Kidney (tissue), 14 donors: ENCODE measurements around the gene IDUA. TPM values are rescaled to one million over a fixed set of nuclear protein-coding genes. Genes with fewer than 3 reads are reported as not detected.

Experiments
- DNase-seq, 5 donors: peaks; one replicate each; pipeline ENCODE4 v3.0.0-alpha.2; 2013 to 2020
- FAIRE-seq: peaks from 2 replicates; lab custom pipeline; 2012; peaks lifted over from hg19 to GRCh38; lab: Jason Lieb, UNC
- H3K27ac ChIP-seq, 2 donors: one replicate each; pipeline ENCODE4 v1.7.0; 2013; ENCODE audit warnings: low read depth in 2 of 2, low read length in 2 of 2, inconsistent platforms in 1 of 2
- H3K27me3 ChIP-seq: one replicate; pipeline ENCODE4 v1.7.1; 2013; ENCODE audit warnings: low read length, inconsistent platforms; ENCODE audit not compliant: control insufficient read depth, insufficient read depth
- H3K36me3 ChIP-seq, 3 donors: one replicate each; pipeline versions ENCODE4 v1.7.0 to v1.7.1; 2013; ENCODE audit warnings: low read length in 3 of 3, control low read depth in 1 of 3, inconsistent platforms in 1 of 3; ENCODE audit not compliant: insufficient read depth in 3 of 3, control insufficient read depth in 2 of 3
- H3K4me1 ChIP-seq, 3 donors: one replicate each; pipeline versions ENCODE4 v1.7.0 to v1.7.1; 2013; ENCODE audit warnings: low read length in 3 of 3, inconsistent platforms in 1 of 3, low read depth in 1 of 3; ENCODE audit not compliant: control insufficient read depth in 2 of 3, insufficient read depth in 2 of 3
- H3K4me3 ChIP-seq, 3 donors: one replicate each; pipeline versions ENCODE4 v1.7.0 to v1.8.1; 2013; ENCODE audit warnings: low read length in 3 of 3, control low read depth in 1 of 3, inconsistent platforms in 1 of 3
- H3K9ac ChIP-seq, 3 donors: one replicate each; pipeline versions ENCODE4 v1.7.0 to v1.7.1; 2013; ENCODE audit warnings: low read length in 3 of 3, control low read depth in 1 of 3, inconsistent platforms in 1 of 3
- H3K9me3 ChIP-seq, 3 donors: one replicate each; pipeline versions ENCODE4 v1.7.0 to v1.7.1; 2013; ENCODE audit warnings: low read length in 3 of 3, control low read depth in 1 of 3, inconsistent platforms in 1 of 3; ENCODE audit not compliant: control insufficient read depth in 2 of 3, insufficient read depth in 1 of 3
- CTCF ChIP-seq: IDR thresholded peaks from 3 replicates; pipeline ENCODE4 v1.5.1; 2012; ENCODE audit warnings: mild to moderate bottlenecking, moderate library complexity, borderline replicate concordance; ENCODE audit not compliant: insufficient read depth; ENCODE audit errors: extremely low read depth
- intact Hi-C: fragments of 100-400 bp; cut with DNase I; formaldehyde crosslinking; loops from one replicate; pipeline ENCODE4 v1.11.1; 2022
- polyA plus RNA-seq: library from polyadenylated mRNA; stranded (reverse); fragments of 350-450 nt; fragmentation: Illumina TruSeq; extraction: RNeasy Lipid Tissue Mini Kit (QIAGEN cat#74804); gene quantifications from one replicate; pipeline ENCODE4 v1.2.3, GENCODE V29; 2014; ENCODE audit warnings: low read depth, low replicate concordance; ENCODE audit not compliant: insufficient read depth
- total RNA-seq: library from RNA; stranded (reverse); fragmentation: NEBNext Ultra II Directional; extraction: Animal tissue kit (Norgen Biotek cat#: 25700); gene quantifications from one replicate; pipeline ENCODE4 v1.2.1, GENCODE V29; 2021
- donor health status: control.
- donor health status: control.
- donor health status: control.
- donor health status: control.
- donor health status: control.
- donor health status: DM: yes; HTN: yes; CAD: no.
- donor health status: Normal renal cell carcinoma (clear cell type).

IDUA gene
- total and polyA plus RNA-seq, 2 donors from 2014 or later = 11.9 to 58.5 TPM

- FAIRE-seq (no peak), DNase-seq (peak in 2 of 5 donors; percentile 64 to 81)
- no peaks in the 10 kb centered on the region for H3K9me3 ChIP-seq
- no peak for TF ChIP-seq CTCF
- intact Hi-C loops = no loop called here
- peaks cover 0 to 34% (median 14%) of the 10 kb centered on the region in 3 donors for H3K4me1 ChIP-seq
- peak overlapping the region in 1 of 3 donors; percentile 34 for H3K9ac ChIP-seq
- peaks cover 0 to 4% (median 4%) of the 10 kb centered on the region in 3 donors for H3K36me3 ChIP-seq
- H3K4me3 ChIP-seq = peak overlapping the region in 1 of 3 donors; percentile 80
- no peaks in the 10 kb centered on the region for H3K27me3 ChIP-seq
- peak overlapping the region in 1 of 2 donors; percentile 51 for H3K27ac ChIP-seq
Measured at GRCh38 chr4:987624-988513, 1.0 kb downstream of the IDUA start.

DNA sequence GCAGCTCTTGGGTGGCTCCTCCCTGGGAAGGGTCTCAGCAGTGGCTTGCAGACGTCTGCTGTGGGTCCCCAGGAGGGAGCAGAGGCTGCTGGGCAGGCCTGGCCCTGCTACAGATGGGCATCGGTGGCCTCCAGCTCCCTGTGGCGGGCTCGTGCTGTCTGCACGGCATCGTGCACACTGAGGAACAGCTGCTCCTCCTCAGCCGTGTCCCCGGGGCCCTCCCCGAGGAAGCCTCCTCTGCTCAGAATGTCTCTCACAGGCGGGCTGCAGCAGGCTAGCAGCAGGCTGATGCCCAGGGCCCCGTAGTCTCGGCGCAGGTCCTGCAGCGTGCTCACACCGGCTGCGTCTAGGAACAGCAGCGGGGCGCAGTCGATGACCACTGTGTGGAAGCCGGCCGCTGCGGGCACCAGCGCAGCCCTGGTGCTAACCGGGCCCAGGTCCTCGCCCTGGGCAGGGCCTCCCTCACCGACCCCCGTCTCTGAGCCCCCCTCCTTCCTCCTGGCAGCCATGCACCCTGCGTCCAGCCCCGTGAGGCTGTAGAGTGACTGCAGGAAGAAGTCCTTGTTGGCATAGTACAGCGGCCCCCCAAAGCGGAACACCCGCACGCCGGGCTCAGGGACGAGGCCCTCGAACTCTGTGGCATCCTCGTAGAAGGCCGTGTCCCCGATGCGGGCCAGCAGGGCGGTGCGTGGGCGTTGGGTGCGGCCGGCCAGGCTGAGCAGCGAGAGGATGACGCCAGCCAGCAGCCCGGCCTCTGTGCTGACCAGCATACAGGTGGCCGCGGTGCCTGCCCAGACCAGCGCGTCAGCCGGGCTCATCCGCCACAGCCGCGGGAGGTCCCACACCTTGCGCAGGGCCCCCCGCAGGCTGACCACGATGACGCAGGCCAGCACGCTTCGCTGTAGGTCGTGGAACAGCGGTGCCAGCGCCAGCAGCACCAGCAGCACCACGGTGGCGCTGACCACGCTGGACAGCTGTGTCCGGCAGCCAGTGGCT lies 2.2 kb downstream of the IDUA start:
- intact Hi-C loops = no loop called here

More for the DNA sequence above, 2.2 kb downstream of the IDUA start:
- Histone ChIP-seq H3K4me3 (no peak overlapping the region), H3K9ac (no peak overlapping the region), H3K9me3 (no peaks in the 10 kb centered on the region), H3K36me3 (peaks cover 0 to 4% (median 4%) of the 10 kb centered on the region in 3 donors), H3K27ac (no peak overlapping the region), H3K4me1 (peaks cover 0 to 42% (median 14%) of the 10 kb centered on the region in 3 donors), H3K27me3 (no peaks in the 10 kb centered on the region)
- FAIRE-seq = no peak
- peak in 1 of 5 donors; percentile 78 for DNase-seq
- TF ChIP-seq CTCF = no peak
